BE2C (cell line): Measurements from ENCODE around the gene ULK4.

ENCODE experiments used
- DNase-seq: peaks from one replicate; pipeline ENCODE4 v3.0.0-alpha.2; 2020
- H3K27me3 ChIP-seq: fragments of 250-450 bp; sonication (Bioruptor Pico); 2 replicates; pipeline ENCODE4 v1.5.1; 2020; ENCODE audit warnings: mild to moderate bottlenecking
- H3K36me3 ChIP-seq: fragments of 250-450 bp; sonication (Bioruptor Pico); 2 replicates; pipeline ENCODE4 v1.5.1; 2020; ENCODE audit warnings: mild to moderate bottlenecking
- H3K4me1 ChIP-seq: fragments of 250-450 bp; sonication (Bioruptor Pico); 2 replicates; pipeline ENCODE4 v1.5.1; 2020
- H3K4me3 ChIP-seq: 2 replicates; pipeline ENCODE4 v1.5.1; 2011; ENCODE audit warnings: low read depth, low read length
- H3K9me3 ChIP-seq: fragments of 250-450 bp; sonication (Bioruptor Pico); 2 replicates; pipeline ENCODE4 v1.5.1; 2020
- CTCF ChIP-seq: IDR thresholded peaks from 2 replicates; pipeline ENCODE4 v1.5.1; 2012; ENCODE audit warnings: mild to moderate bottlenecking, low read depth, low read length

The ULK4 gene

GRCh38 chr3:41419809-41420208 lies 542.1 kb downstream of the ULK4 start:
- Histone ChIP-seq H3K36me3 (no peaks in the 10 kb centered on the region), H3K4me1 (no peaks in the 10 kb centered on the region), H3K27me3 (no peaks in the 10 kb centered on the region), H3K9me3 (no peaks in the 10 kb centered on the region), H3K4me3 (no peak overlapping the region)
- TF ChIP-seq CTCF: no peak
- no peak for DNase-seq

GRCh38 chr3:41418961-41419691 lies 542.8 kb downstream of the ULK4 start:
- H3K4me3 ChIP-seq: no peak overlapping the region
- H3K4me1 ChIP-seq: no peaks in the 10 kb centered on the region
- no peak for TF ChIP-seq CTCF
- no peaks in the 10 kb centered on the region for H3K36me3 ChIP-seq
- DNase-seq: no peak
- no peaks in the 10 kb centered on the region for H3K9me3 ChIP-seq
- no peaks in the 10 kb centered on the region for H3K27me3 ChIP-seq

- Histone ChIP-seq H3K36me3 (no peaks in the 10 kb centered on the region), H3K27me3 (no peaks in the 10 kb centered on the region), H3K4me1 (no peaks in the 10 kb centered on the region), H3K4me3 (no peak overlapping the region), H3K9me3 (no peaks in the 10 kb centered on the region)
- TF ChIP-seq CTCF: no peak
- no peak for DNase-seq
Observed at GRCh38 chr3:41417574-41417973, 544.3 kb downstream of the ULK4 start.

GRCh38 chr3:41411065-41411464 lies 550.8 kb downstream of the ULK4 start:
- no peak for DNase-seq
- TF ChIP-seq CTCF: no peak
- Histone ChIP-seq H3K4me3 (no peak overlapping the region), H3K4me1 (no peaks in the 10 kb centered on the region), H3K27me3 (no peaks in the 10 kb centered on the region), H3K36me3 (no peaks in the 10 kb centered on the region), H3K9me3 (no peaks in the 10 kb centered on the region)

GRCh38 chr3:41405466-41405865 lies 556.4 kb downstream of the ULK4 start:
- TF ChIP-seq CTCF: no peak
- no peaks in the 10 kb centered on the region for H3K36me3 ChIP-seq
- no peak overlapping the region for H3K4me3 ChIP-seq
- H3K9me3 ChIP-seq: no peaks in the 10 kb centered on the region
- H3K27me3 ChIP-seq: no peaks in the 10 kb centered on the region
- no peaks in the 10 kb centered on the region for H3K4me1 ChIP-seq
- no peak for DNase-seq

- Histone ChIP-seq H3K4me1 (no peaks in the 10 kb centered on the region), H3K4me3 (no peak overlapping the region), H3K27me3 (no peaks in the 10 kb centered on the region), H3K9me3 (no peaks in the 10 kb centered on the region), H3K36me3 (no peaks in the 10 kb centered on the region)
- TF ChIP-seq CTCF: no peak
- no peak for DNase-seq
Observed at GRCh38 chr3:41404582-41404981, 557.3 kb downstream of the ULK4 start.
